Neural cell (in vitro differentiated cells): ENCODE results near the gene USE1. TPM values are rescaled to one million over a fixed set of nuclear protein-coding genes. Genes with fewer than 3 reads are reported as not detected.

ENCODE experiments used
- H2AFZ ChIP-seq: fragments of 200-600, 300-800 bp; sonication (generic), shearing (Covaris generic); 2 replicates; pipeline ENCODE4 v1.6.0; 2014; ENCODE audit warnings: low read depth, mild to moderate bottlenecking, antibody characterized with exemption, low read length, moderate library complexity
- H3F3A ChIP-seq: fragments of 200-600 bp; shearing (Covaris generic); 2 replicates; pipeline ENCODE4 v1.6.1; 2016; ENCODE audit warnings: mild to moderate bottlenecking, moderate library complexity, mixed read lengths, antibody characterized with exemption, low read length; ENCODE audit not compliant: insufficient read depth, poor library complexity, severe bottlenecking
- H3K27ac ChIP-seq: fragments of 200-600, 300-800 bp; sonication (generic), shearing (Covaris generic); 2 replicates; pipeline ENCODE4 v1.5.1; 2014; ENCODE audit warnings: mild to moderate bottlenecking, low read length, moderate library complexity
- H3K27me3 ChIP-seq: fragments of 300-800, 200-600 bp; sonication (generic), shearing (Covaris generic); 2 replicates; pipeline ENCODE4 v1.6.0; 2014; ENCODE audit warnings: mild to moderate bottlenecking, low read depth, low read length, moderate library complexity; ENCODE audit not compliant: insufficient read depth
- H3K36me3 ChIP-seq: fragments of 300-800, 200-600 bp; sonication (generic), shearing (Covaris generic); 2 replicates; pipeline ENCODE4 v1.5.1; 2014; ENCODE audit warnings: mild to moderate bottlenecking, antibody characterized with exemption, low read length, moderate library complexity; ENCODE audit not compliant: insufficient read depth
- H3K4me2 ChIP-seq: fragments of 300-800, 200-600 bp; sonication (generic), shearing (Covaris generic); 2 replicates; pipeline ENCODE4 v1.6.0; 2014; ENCODE audit warnings: mild to moderate bottlenecking, low read length
- H3K4me3 ChIP-seq: fragments of 300-800, 200-600 bp; sonication (generic), shearing (Covaris generic); 2 replicates; pipeline ENCODE4 v1.5.1; 2014; ENCODE audit warnings: mild to moderate bottlenecking, low read length, moderate library complexity
- H3K79me2 ChIP-seq: fragments of 200-600 bp; shearing (Covaris generic); replicated peaks from 2 replicates; pipeline ENCODE4 v1.6.0; 2014; ENCODE audit warnings: mild to moderate bottlenecking, low read length, moderate library complexity; ENCODE audit not compliant: insufficient read depth
- H3K9ac ChIP-seq: fragments of 300-800, 200-600 bp; sonication (generic), shearing (Covaris generic); 2 replicates; pipeline ENCODE4 v1.6.1; 2016; ENCODE audit warnings: mild to moderate bottlenecking, low read length, mixed read lengths
- H3K9me2 ChIP-seq: fragments of 200-600 bp; shearing (Covaris generic); 2 replicates; pipeline ENCODE4 v1.6.1; 2016; ENCODE audit warnings: mild to moderate bottlenecking, low read length, mixed read lengths; ENCODE audit not compliant: insufficient read depth
- H3K9me3 ChIP-seq: fragments of 200-600, 300-800 bp; sonication (generic), shearing (Covaris generic); 2 replicates; pipeline ENCODE4 v1.6.1; 2016; ENCODE audit warnings: mild to moderate bottlenecking, mixed run types, low read length, moderate library complexity, mixed read lengths
- H4K20me1 ChIP-seq: fragments of 200-600 bp; shearing (Covaris generic); 2 replicates; pipeline ENCODE4 v1.6.1; 2016; ENCODE audit warnings: mild to moderate bottlenecking, mixed run types; ENCODE audit not compliant: insufficient read depth
- EP300 ChIP-seq: fragments of 450-650 bp; conservative IDR thresholded peaks from 2 replicates; pipeline ENCODE4 v1.6.1; 2014; ENCODE audit warnings: antibody characterized with exemption, mild to moderate bottlenecking, moderate library complexity; ENCODE audit not compliant: poor library complexity, severe bottlenecking
- EZH2 ChIP-seq: fragments of 200-600, 300-800 bp; shearing (Covaris generic), sonication (generic); IDR thresholded peaks from 2 replicates; pipeline ENCODE4 v1.6.1; 2014; ENCODE audit warnings: antibody characterized with exemption, low read length, borderline replicate concordance, mild to moderate bottlenecking; ENCODE audit not compliant: insufficient read depth, poor library complexity, severe bottlenecking
- MXI1 ChIP-seq: fragments of 450-650 bp; conservative IDR thresholded peaks from 2 replicates; pipeline ENCODE4 v1.6.1; 2014; ENCODE audit warnings: antibody characterized with exemption, mild to moderate bottlenecking; ENCODE audit not compliant: poor library complexity, severe bottlenecking
- POLR2AphosphoS5 ChIP-seq: IDR thresholded peaks from 2 replicates; pipeline ENCODE4 v1.6.1; 2012
- REST ChIP-seq: IDR thresholded peaks from 2 replicates; pipeline ENCODE4 v1.6.1; 2012; ENCODE audit warnings: borderline replicate concordance
- SMC3 ChIP-seq: fragments of 450-650 bp; conservative IDR thresholded peaks from 2 replicates; pipeline ENCODE4 v1.6.1; 2014; ENCODE audit warnings: antibody characterized with exemption, mild to moderate bottlenecking, moderate library complexity; ENCODE audit not compliant: poor library complexity
- TAF1 ChIP-seq: IDR thresholded peaks from 2 replicates; pipeline ENCODE4 v1.6.1; 2012; ENCODE audit warnings: low read depth
- polyA plus RNA-seq: library from polyadenylated mRNA; depleted of rRNA; stranded (reverse); fragments of >200 nt; gene quantifications from 2 replicates; pipeline ENCODE4 v1.2.3, GENCODE V29; 2014

Gene USE1
- polyA plus RNA-seq, 1 donor from 2014 or later: 20.4 TPM

GRCh38 chr19:17245535-17245984 is 30.4 kb downstream of the USE1 start, which contains the start of gene NR2F6:
TSS of gene NR2F6 (minus strand) at chr19:17245919. CDS start at chr19:17245220, 699 bp downstream.
- Histone ChIP-seq H3K9me2 (no peaks in the 10 kb centered on the region), H3K9ac (peak within 1 kb of the TSS; percentile 89), H3K36me3 (no peaks in the 10 kb centered on the region), H3K27ac (peak within 1 kb of the TSS; percentile 64), H3K4me3 (peak within 1 kb of the TSS; percentile 73), H3K27me3 (no peaks in the 10 kb centered on the region), H3K4me2 (peak within 1 kb of the TSS; percentile 68), H4K20me1 (no peaks in the 10 kb centered on the region), H3F3A (no peaks in the 10 kb centered on the region), H3K9me3 (no peaks in the 10 kb centered on the region), H2AFZ (peak within 1 kb of the TSS; percentile 62), H3K79me2 (peaks cover 13% of the 10 kb centered on the region)
- TF ChIP-seq MXI1: no peak
- TF ChIP-seq POLR2AphosphoS5: no peak
- TF ChIP-seq EP300: no peak
- TF ChIP-seq EZH2: no peak

- Histone ChIP-seq H3K9ac (peak overlapping the region; percentile 89), H4K20me1 (no peaks in the 10 kb centered on the region), H3K27me3 (no peaks in the 10 kb centered on the region), H3K4me3 (peak overlapping the region; percentile 73), H3K9me2 (no peaks in the 10 kb centered on the region), H3F3A (no peaks in the 10 kb centered on the region), H2AFZ (peak overlapping the region; percentile 62), H3K4me2 (peak overlapping the region; percentile 68), H3K36me3 (no peaks in the 10 kb centered on the region), H3K27ac (peak overlapping the region; percentile 64), H3K9me3 (no peaks in the 10 kb centered on the region), H3K79me2 (peaks cover 13% of the 10 kb centered on the region)
- no peak for TF ChIP-seq REST
- no peak for TF ChIP-seq SMC3
Observed at GRCh38 chr19:17246681-17247425, 31.7 kb downstream of the USE1 start.

- H3K9me2 ChIP-seq: no peaks in the 10 kb centered on the region
- no peaks in the 10 kb centered on the region for H3K36me3 ChIP-seq
- H4K20me1 ChIP-seq: no peaks in the 10 kb centered on the region
- H3K79me2 ChIP-seq: peaks cover 13% of the 10 kb centered on the region
- no peaks in the 10 kb centered on the region for H3F3A ChIP-seq
- no peaks in the 10 kb centered on the region for H3K27me3 ChIP-seq
- H3K4me3 ChIP-seq: no peak overlapping the region
- no peaks in the 10 kb centered on the region for H3K9me3 ChIP-seq
- H3K9ac ChIP-seq: no peak overlapping the region
- no peak overlapping the region for H2AFZ ChIP-seq
- no peak overlapping the region for H3K4me2 ChIP-seq
- H3K27ac ChIP-seq: no peak overlapping the region
- TF ChIP-seq SMC3 (no peak), EZH2 (no peak), TAF1 (no peak), REST (no peak), EP300 (no peak)
Observed at GRCh38 chr19:17248011-17248776, 33.0 kb downstream of the USE1 start.
